Keratinocyte (primary cell): ENCODE measurements around the gene TRIM4. TPM values are rescaled to one million over a fixed set of nuclear protein-coding genes. Genes with fewer than 3 reads are reported as not detected.
A peak's percentile ranks its signal among the peaks of the same experiment; 100 is the strongest.

Experiments used
- DNase-seq: peaks from one replicate; pipeline ENCODE4 v3.0.0-alpha.2; 2011; ENCODE audit warnings: low read depth, missing footprints, low spot score
- FAIRE-seq: peaks from 2 replicates; lab custom pipeline; 2011; peaks lifted over from hg19 to GRCh38; lab: Jason Lieb, UNC
- H2AFZ ChIP-seq: 2 replicates; pipeline ENCODE4 v1.6.0; 2012; ENCODE audit warnings: low read length, control low read depth, inconsistent platforms; ENCODE audit not compliant: control insufficient read depth
- H3K27ac ChIP-seq: 2 replicates; pipeline ENCODE4 v1.5.1; 2011; ENCODE audit warnings: low read length; ENCODE audit not compliant: control insufficient read depth, insufficient read depth
- H3K27me3 ChIP-seq: 3 replicates; pipeline ENCODE4 v1.6.0; 2011; ENCODE audit warnings: low read length; ENCODE audit not compliant: control insufficient read depth, insufficient read depth; ENCODE audit errors: extremely low read depth
- H3K36me3 ChIP-seq, 2 experiments: 2 replicates in 1 of 2; 3 replicates in 1 of 2; pipeline ENCODE4 v1.5.1; 2011; ENCODE audit warnings: low read length in 2 of 2, mild to moderate bottlenecking in 1 of 2; ENCODE audit not compliant: control insufficient read depth in 2 of 2, insufficient read depth in 2 of 2; ENCODE audit errors: extremely low read depth in 1 of 2
- H3K4me1 ChIP-seq: 3 replicates; pipeline ENCODE4 v1.5.1; 2011; ENCODE audit warnings: low read length; ENCODE audit not compliant: control insufficient read depth, insufficient read depth; ENCODE audit errors: extremely low read depth
- H3K4me2 ChIP-seq: 3 replicates; pipeline ENCODE4 v1.6.0; 2011; ENCODE audit warnings: low read depth, low read length; ENCODE audit not compliant: control insufficient read depth, insufficient read depth; ENCODE audit errors: extremely low read depth
- H3K4me3 ChIP-seq, 3 experiments: fragments of 200-600 bp in 1 of 3; sonication (generic) in 1 of 3; 2 replicates in 2 of 3; 3 replicates in 1 of 3; pipeline ENCODE4 v1.5.1; 2011 to 2016; ENCODE audit warnings: low read length in 3 of 3, mild to moderate bottlenecking in 3 of 3, control low read depth in 2 of 3, inconsistent platforms in 1 of 3, low read depth in 1 of 3, mixed read lengths in 1 of 3, mixed run types in 1 of 3, moderate library complexity in 1 of 3; ENCODE audit not compliant: control insufficient read depth in 2 of 3, insufficient read depth in 2 of 3; ENCODE audit errors: extremely low read depth in 1 of 3
- H3K79me2 ChIP-seq: 2 replicates; pipeline ENCODE4 v1.6.0; 2012; ENCODE audit warnings: low read length; ENCODE audit not compliant: control insufficient read depth, insufficient read depth
- H3K9ac ChIP-seq: 3 replicates; pipeline ENCODE4 v1.6.0; 2011; ENCODE audit warnings: low read length; ENCODE audit not compliant: control insufficient read depth, insufficient read depth; ENCODE audit errors: extremely low read depth
- H3K9me1 ChIP-seq: 3 replicates; pipeline ENCODE4 v1.6.0; 2011; ENCODE audit warnings: low read length; ENCODE audit not compliant: control insufficient read depth, insufficient read depth; ENCODE audit errors: extremely low read depth
- H3K9me3 ChIP-seq: 2 replicates; pipeline ENCODE4 v1.5.1; 2012; ENCODE audit warnings: low read depth, low read length; ENCODE audit not compliant: control insufficient read depth
- H4K20me1 ChIP-seq: 3 replicates; pipeline ENCODE4 v1.6.0; 2011; ENCODE audit warnings: low read length; ENCODE audit not compliant: control insufficient read depth, insufficient read depth; ENCODE audit errors: extremely low read depth
- EZH2 ChIP-seq: IDR thresholded peaks from one replicate; pipeline ENCODE4 v1.6.1; 2012; ENCODE audit warnings: inconsistent platforms, mild to moderate bottlenecking, low read length, moderate library complexity
- dilution Hi-C: fragments of 300-500 bp; cut with MboI; formaldehyde crosslinking; loops from one replicate; pipeline ENCODE4 v1.7.0; 2020; ENCODE audit warnings: low sequenced_read_pairs; ENCODE audit not compliant: extremely low pct_ligation_motif_present
- polyA plus RNA-seq, 5 experiments: library from polyadenylated mRNA; depleted of rRNA in 3 of 5; stranded (reverse) in 3 of 5; stranded (forward) in 1 of 5; unstranded in 1 of 5; fragments of >200 nt; gene quantifications; 1 replicate in 1 of 5; 2 replicates in 3 of 5; 3 replicates in 1 of 5; pipeline versions ENCODE4 v1.2.1 to v1.2.3, GENCODE V29; 2011 to 2012; ENCODE audit warnings: missing spikeins in 2 of 5, low read depth in 1 of 5, low replicate concordance in 1 of 5
- TF ChIP-seq, protein P1 (sequence below), 3 experiments: IDR thresholded peaks in 1 of 3; conservative IDR thresholded peaks in 1 of 3; optimal IDR thresholded peaks in 1 of 3; 2 replicates in 2 of 3; 3 replicates in 1 of 3; pipeline versions ENCODE3 to v1.5.1; 2011; ENCODE audit warnings: low read length in 3 of 3, mild to moderate bottlenecking in 3 of 3, moderate library complexity in 2 of 3, control low read depth in 1 of 3, inconsistent platforms in 1 of 3; ENCODE audit not compliant: insufficient read depth in 2 of 3; ENCODE audit errors: extremely low read depth in 1 of 3

Gene TRIM4
- polyA plus RNA-seq, 1 donor (not counting 4 experiments of a cell fraction or from before 2014, with no cell fraction given): 25.5 TPM

DNA sequence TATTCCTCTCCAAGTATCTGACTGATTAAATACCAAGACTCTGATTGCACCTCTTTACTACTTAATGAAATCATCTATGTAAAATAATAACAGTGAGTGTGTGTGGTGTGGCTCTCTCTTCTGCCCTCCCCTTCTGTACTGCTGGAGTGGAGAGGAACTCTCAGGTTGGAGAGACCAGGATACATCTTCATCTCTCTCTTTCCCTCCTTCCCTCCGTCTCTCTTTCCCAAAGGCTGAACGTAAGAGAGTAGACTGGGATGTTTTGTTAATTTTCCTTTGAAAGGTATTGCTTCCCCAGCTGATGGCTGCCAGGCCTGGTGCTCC, 10.4 kb upstream of the TRIM4 start:
- peaks cover 10% of the 10 kb centered on the region for H3K4me1 ChIP-seq
- H3K4me3 ChIP-seq: peak overlapping the region in 1 of 3 experiments; percentile 6
- dilution Hi-C loops: no loop called here
- no peaks in the 10 kb centered on the region for H3K9me3 ChIP-seq
- H2AFZ ChIP-seq: peak overlapping the region; percentile 45
- H3K36me3 ChIP-seq: no peaks in the 10 kb centered on the region
- no peaks in the 10 kb centered on the region for H3K79me2 ChIP-seq
- TF ChIP-seq, protein P1, sequence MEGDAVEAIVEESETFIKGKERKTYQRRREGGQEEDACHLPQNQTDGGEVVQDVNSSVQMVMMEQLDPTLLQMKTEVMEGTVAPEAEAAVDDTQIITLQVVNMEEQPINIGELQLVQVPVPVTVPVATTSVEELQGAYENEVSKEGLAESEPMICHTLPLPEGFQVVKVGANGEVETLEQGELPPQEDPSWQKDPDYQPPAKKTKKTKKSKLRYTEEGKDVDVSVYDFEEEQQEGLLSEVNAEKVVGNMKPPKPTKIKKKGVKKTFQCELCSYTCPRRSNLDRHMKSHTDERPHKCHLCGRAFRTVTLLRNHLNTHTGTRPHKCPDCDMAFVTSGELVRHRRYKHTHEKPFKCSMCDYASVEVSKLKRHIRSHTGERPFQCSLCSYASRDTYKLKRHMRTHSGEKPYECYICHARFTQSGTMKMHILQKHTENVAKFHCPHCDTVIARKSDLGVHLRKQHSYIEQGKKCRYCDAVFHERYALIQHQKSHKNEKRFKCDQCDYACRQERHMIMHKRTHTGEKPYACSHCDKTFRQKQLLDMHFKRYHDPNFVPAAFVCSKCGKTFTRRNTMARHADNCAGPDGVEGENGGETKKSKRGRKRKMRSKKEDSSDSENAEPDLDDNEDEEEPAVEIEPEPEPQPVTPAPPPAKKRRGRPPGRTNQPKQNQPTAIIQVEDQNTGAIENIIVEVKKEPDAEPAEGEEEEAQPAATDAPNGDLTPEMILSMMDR (optimal IDR thresholded peaks at IDR 0.05 in 1 of 3, IDR thresholded peaks at IDR 0.05 in 1 of 3, conservative IDR thresholded peaks at IDR 0.05 in 1 of 3; ENCODE audit: extremely low read depth in 1 of 3, insufficient read depth in 2 of 3, low read length in 3 of 3): peak in 1 of 3 experiments; percentile 3
- TF ChIP-seq EZH2: no peak
- no peak overlapping the region for H3K9ac ChIP-seq
- DNase-seq: no peak
- peaks cover 4% of the 10 kb centered on the region for H3K27me3 ChIP-seq
- H3K27ac ChIP-seq: no peak overlapping the region
- peak overlapping the region; percentile 65 for H3K4me2 ChIP-seq
- no peaks in the 10 kb centered on the region for H3K9me1 ChIP-seq
- no peaks in the 10 kb centered on the region for H4K20me1 ChIP-seq
- no peak for FAIRE-seq

GRCh38 chr7:99928994-99929729, 9.8 kb upstream of the TRIM4 start, which contains the start of gene GJC3:
Gene GJC3, minus strand, starts transcription at chr7:99929620. Its CDS starts 0 bp downstream, at chr7:99929620.
- Histone ChIP-seq H3K9me1 (no peaks in the 10 kb centered on the region), H3K4me1 (peaks cover 10% of the 10 kb centered on the region), H3K36me3 (no peaks in the 10 kb centered on the region), H3K9ac (no peak within 1 kb of the TSS), H3K27me3 (peaks cover 4% of the 10 kb centered on the region), H2AFZ (peak within 1 kb of the TSS; percentile 72), H3K79me2 (no peaks in the 10 kb centered on the region), H4K20me1 (no peaks in the 10 kb centered on the region), H3K4me3 (peak within 1 kb of the TSS in 2 of 3 experiments; percentile 6 to 12), H3K27ac (no peak within 1 kb of the TSS), H3K9me3 (no peaks in the 10 kb centered on the region), H3K4me2 (peak within 1 kb of the TSS; percentile 65)
- peak; percentile 17 for DNase-seq
- TF ChIP-seq, protein P1 (optimal IDR thresholded peaks at IDR 0.05 in 1 of 3, IDR thresholded peaks at IDR 0.05 in 1 of 3, conservative IDR thresholded peaks at IDR 0.05 in 1 of 3; ENCODE audit: extremely low read depth in 1 of 3, insufficient read depth in 2 of 3, low read length in 3 of 3): peak; percentile 23 to 69 (median 50)
- TF ChIP-seq EZH2: no peak
- dilution Hi-C loops: no loop called here
- peak; percentile 20 for FAIRE-seq
